Bronchial epithelial cell (primary cell): ENCODE measurements around the gene SEPTIN1. TPM values are rescaled to one million over a fixed set of nuclear protein-coding genes. Genes with fewer than 3 reads are reported as not detected.
"Not testable (repeated sequence)": the region's sequence is repeated elsewhere in the genome, so short reads cannot be mapped to it uniquely, and the experiment has no call there.

Experiments
- DNase-seq: peaks from one replicate; pipeline ENCODE4 v3.0.0-alpha.2; 2010; ENCODE audit warnings: low read depth
- FAIRE-seq: peaks from 2 replicates; lab custom pipeline; 2011; peaks lifted over from hg19 to GRCh38; lab: Jason Lieb, UNC
- H3K27me3 ChIP-seq: 2 replicates; pipeline ENCODE4 v1.5.1; 2011; ENCODE audit warnings: low read length; ENCODE audit not compliant: control insufficient read depth, insufficient read depth
- H3K36me3 ChIP-seq: 2 replicates; pipeline ENCODE4 v1.5.1; 2011; ENCODE audit warnings: low read length; ENCODE audit not compliant: control insufficient read depth, insufficient read depth
- H3K4me3 ChIP-seq: 2 replicates; pipeline ENCODE4 v1.5.1; 2011; ENCODE audit warnings: mild to moderate bottlenecking, low read depth, low read length, control low read depth
- total RNA-seq: library from RNA; depleted of rRNA; stranded (reverse); fragments of >200 nt; gene quantifications from 2 replicates; pipeline ENCODE4 v1.2.1, GENCODE V29; 2014
- TF ChIP-seq, protein P1 (sequence below): IDR thresholded peaks from 2 replicates; pipeline ENCODE4 v1.5.1; 2011; ENCODE audit warnings: mild to moderate bottlenecking, moderate library complexity, low read length, control low read depth, inconsistent platforms; ENCODE audit not compliant: insufficient read depth, severe bottlenecking

SEPTIN1 gene
- total RNA-seq, 1 donor from 2014 or later = under 0.01 TPM

DNA sequence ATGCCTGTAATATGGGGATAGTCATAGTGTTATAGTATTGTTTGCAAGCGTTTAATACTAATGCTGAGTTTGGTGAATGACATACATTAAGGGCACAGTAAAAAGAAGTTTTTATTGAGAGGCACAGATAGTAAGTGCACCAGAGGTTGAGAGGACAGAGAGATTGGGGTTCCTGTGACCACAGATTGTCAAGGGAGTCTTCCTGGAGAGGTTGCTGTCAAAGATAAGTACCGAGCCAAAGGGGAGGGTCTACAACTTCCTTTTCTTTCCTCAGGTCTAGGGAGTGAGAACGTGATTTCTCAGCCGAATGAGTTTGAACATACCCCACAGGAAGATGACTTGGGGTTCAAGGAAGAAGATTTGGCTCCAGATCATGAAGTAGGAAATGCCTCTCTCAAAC, 14.7 kb upstream of the SEPTIN1 start:
- H3K27me3 ChIP-seq = no peaks in the 10 kb centered on the region
- TF ChIP-seq, protein P1, sequence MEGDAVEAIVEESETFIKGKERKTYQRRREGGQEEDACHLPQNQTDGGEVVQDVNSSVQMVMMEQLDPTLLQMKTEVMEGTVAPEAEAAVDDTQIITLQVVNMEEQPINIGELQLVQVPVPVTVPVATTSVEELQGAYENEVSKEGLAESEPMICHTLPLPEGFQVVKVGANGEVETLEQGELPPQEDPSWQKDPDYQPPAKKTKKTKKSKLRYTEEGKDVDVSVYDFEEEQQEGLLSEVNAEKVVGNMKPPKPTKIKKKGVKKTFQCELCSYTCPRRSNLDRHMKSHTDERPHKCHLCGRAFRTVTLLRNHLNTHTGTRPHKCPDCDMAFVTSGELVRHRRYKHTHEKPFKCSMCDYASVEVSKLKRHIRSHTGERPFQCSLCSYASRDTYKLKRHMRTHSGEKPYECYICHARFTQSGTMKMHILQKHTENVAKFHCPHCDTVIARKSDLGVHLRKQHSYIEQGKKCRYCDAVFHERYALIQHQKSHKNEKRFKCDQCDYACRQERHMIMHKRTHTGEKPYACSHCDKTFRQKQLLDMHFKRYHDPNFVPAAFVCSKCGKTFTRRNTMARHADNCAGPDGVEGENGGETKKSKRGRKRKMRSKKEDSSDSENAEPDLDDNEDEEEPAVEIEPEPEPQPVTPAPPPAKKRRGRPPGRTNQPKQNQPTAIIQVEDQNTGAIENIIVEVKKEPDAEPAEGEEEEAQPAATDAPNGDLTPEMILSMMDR = no peak
- FAIRE-seq (no peak), DNase-seq (no peak)
- H3K4me3 ChIP-seq = no peak overlapping the region
- peaks cover 3% of the 10 kb centered on the region for H3K36me3 ChIP-seq

DNA sequence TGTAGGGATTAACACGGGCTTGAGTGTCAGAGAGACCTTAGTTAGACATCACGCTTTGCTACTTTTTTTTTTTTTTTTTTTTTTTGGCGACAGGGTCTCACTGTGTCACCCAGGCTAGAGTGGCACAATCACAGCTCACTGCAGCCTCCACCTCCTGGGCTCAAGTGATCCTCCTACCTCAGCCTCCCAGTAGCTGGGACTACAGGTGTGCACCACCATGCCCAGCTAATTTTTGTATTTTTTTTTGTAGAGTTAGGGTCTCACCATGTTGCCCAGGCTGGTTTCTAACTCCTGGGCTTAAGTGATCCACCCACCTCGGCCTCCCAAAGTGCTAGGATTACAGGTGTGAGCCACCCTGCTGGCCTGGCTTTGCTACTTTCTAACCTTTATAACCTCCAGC, 14.3 kb upstream of the SEPTIN1 start:
- H3K4me3 ChIP-seq, H3K36me3 ChIP-seq, FAIRE-seq, H3K27me3 ChIP-seq, DNase-seq: not testable (repeated sequence)

DNA sequence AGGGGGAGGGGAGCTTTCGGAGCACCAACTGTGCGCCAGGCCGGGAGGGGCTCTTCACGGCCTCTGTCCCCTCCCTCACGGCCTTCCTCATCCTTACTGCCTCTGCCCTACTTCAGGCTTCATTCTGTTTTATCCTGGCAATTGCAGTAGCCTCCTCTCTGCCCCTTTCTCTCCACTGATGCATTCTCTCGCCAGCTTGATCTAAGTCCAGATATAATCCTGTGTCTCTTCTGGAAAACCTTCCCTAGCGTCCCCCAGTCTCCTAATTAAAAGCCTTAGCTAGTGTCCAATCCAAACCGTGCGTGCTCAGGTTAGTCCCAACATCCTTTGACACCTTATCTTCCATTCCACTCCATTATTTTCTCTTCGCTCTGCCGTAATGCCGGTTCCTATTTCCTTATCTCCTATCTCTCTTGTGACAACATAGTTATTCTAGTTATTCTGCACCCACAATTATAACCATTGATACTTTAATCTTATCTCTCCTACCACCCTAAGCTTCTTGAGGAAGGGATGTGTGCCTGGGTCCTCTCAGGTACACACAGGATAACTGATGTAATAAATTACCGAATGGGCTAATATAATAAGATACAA, 13.7 kb upstream of the SEPTIN1 start:
- Histone ChIP-seq H3K27me3 (no peaks in the 10 kb centered on the region), H3K4me3 (peak overlapping the region; percentile 60), H3K36me3 (peaks cover 3% of the 10 kb centered on the region)
- TF ChIP-seq, protein P1 = no peak
- FAIRE-seq (no peak), DNase-seq (no peak)

DNA sequence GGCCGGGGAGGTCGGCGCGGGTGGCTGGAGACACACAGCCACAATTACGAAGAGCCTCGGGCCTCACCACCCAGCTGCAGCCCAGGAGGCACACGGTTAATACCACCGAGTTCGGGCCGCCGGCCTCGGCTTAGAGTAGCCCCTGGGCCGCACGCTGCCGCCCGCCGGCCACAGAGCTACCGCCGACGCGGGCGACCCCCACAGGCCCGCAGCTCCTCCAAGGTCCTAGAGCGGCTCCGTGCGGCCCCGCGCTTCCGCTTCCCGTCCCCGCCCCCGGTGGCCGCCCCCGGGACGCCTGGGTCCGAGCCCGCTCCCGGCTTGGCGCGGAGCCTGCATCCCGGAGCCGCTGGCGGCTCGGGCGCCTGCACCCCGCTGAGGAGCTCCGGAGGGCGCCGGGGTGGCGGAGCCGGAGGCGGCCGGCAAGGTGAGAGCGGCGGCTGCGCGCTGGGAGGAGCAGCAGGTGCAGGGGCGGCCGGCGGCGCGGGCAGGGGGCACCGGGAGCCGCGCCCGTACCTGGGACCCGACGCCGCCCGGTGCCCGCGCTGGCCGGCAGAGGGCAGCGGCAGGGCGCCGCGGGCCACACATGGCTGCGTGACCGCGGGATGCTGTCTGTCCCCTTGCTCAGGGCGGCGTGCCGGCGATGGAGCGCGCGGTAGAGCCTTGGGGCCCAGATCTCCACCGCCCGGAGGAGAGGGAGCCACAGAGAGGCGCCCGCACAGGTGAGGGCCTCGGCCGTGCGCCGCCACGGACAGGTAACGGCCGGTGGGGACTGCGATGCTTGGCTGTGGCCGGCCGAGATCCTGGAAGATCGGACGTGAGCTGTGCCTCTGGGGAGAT, 13.0 kb upstream of the SEPTIN1 start, which contains the start of gene ZNF48:
Gene ZNF48 (plus strand): TSS at position 266 of the 837 bp plus-strand sequence. CDS start 375 bp downstream, at position 641.
- H3K27me3 ChIP-seq = no peaks in the 10 kb centered on the region
- TF ChIP-seq, protein P1 = peak; percentile 38

DNA sequence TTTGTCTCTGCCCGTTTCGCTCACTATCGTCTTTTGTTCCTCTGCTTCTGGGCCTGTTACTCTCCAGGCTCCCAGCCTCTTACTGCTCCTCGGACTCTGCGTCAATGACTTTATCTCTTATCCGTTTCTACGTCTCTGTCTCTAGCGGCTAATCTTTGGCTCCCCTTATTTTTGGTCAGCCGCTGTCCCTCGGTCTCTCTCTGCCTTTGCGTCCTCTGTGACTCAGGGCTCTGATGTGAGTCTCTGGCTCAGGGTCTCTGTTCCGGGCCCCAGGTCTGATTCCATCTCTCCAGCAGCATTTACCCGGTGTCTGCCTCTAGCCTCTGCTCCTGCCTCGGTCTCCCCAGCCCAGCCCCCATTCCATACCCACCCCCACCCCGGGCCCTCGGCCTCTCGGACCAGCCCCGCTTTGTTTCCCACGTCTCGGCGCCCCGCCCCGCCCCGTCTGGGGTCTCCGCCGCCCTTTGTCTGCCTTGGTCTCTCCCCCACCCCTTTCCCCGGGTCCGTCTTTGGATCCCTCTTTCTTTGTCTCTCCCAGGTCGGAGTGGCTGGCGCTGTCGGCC, 12.3 kb upstream of the SEPTIN1 start:
- Histone ChIP-seq H3K36me3 (peaks cover 3% of the 10 kb centered on the region), H3K27me3 (no peaks in the 10 kb centered on the region), H3K4me3 (peak overlapping the region; percentile 60)
- no peak for DNase-seq
- FAIRE-seq = no peak
- TF ChIP-seq, protein P1 = no peak

More for the DNA sequence above, 13.0 kb upstream of the SEPTIN1 start, which contains the start of gene ZNF48:
- Histone ChIP-seq H3K36me3 (peaks cover 3% of the 10 kb centered on the region), H3K4me3 (peak within 1 kb of the TSS; percentile 60)
- FAIRE-seq (no peak), DNase-seq (peak; percentile 22)

DNA sequence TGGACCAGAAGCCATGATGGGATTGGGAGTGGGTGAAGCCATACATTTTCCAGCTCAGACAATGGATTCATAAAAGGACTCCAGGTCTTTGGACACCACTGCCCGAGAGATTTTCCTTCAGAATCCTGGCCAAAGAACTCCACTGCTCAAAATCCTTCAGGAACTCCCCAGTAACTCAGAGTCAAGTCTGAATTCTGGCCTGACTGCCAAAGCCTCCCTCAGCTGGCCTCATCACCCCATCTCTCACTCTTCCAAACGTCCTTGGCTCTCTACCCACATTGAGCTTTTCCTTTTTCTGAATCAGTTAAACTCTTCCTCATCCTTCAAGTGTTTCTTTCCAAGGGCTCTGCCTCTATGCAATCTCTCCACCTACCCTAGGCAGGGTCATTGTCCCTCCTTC, 1.2 kb upstream of the SEPTIN1 start:
- TF ChIP-seq, protein P1 = no peak
- Histone ChIP-seq H3K27me3 (no peaks in the 10 kb centered on the region), H3K4me3 (no peak overlapping the region), H3K36me3 (no peaks in the 10 kb centered on the region)
- no peak for FAIRE-seq
- no peak for DNase-seq
